Activated CD4-positive, CD25-positive, alpha-beta regulatory T cell treated with anti-CD3 and anti-CD28 coated beads, Interleukin-2, amount 50 U/mL, for 24 hours (primary cell): ENCODE results near the gene CCL2.

Experiments used
- ATAC-seq, 2 donors: fragments of 150-1000 bp; cut with Tn5 transposase; one replicate each; pipeline ENCODE4 v1.10.0; 2021; ENCODE audit warnings: mild to moderate bottlenecking in 1 of 2, moderate library complexity in 1 of 2

Gene CCL2

GRCh38 chr17:34242587-34243363 is 12.3 kb upstream of the CCL2 start:
- no peak for ATAC-seq

DNA sequence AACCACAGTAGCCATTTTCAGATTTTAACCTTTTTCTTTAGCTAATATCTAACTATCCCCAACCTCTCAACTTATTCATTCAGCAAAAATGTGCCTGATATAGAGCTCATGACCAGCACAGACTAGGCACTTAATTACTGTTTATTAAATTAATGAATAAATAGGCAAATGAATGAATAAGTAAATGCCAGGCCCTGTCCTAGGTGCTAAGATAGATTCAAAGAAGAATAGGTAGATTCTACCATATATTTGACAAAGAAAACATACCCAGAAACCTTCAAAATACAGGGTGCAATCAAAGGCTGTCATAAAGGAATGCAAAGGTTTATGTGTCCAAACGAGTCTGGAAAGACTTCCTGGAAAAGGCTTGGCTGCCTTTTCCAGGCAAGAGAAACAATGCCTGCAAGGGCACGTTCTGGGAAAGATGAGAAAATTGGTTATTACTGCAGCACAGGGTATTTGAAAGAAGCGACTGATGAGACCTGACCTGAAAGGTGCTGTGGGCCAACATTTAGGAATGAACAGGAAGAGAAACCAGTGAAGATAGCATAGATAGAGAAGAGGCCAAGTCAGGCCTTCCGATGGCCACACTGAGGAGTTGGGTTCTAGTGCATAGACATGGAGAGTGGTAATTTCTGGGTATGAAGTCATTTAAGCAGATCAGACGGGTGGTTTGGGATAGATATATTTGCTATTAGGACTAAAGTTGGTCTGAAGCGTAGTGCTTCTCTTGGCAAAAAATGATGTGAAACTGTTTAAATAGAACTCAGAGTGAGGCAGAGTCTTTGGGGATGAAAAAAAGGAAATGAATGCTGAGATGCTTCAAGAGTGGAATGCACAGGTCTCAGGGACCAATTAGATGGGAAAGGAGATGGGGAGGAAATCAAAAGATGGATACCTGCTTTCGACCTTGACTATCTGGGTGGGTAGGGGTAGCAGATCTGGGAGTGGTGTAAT is 11.4 kb upstream of the CCL2 start:
- no peak for ATAC-seq

GRCh38 chr17:34245351-34245905 is 9.7 kb upstream of the CCL2 start:
- no peak for ATAC-seq

GRCh38 chr17:34246446-34246845 is 8.6 kb upstream of the CCL2 start:
- no peak for ATAC-seq

DNA sequence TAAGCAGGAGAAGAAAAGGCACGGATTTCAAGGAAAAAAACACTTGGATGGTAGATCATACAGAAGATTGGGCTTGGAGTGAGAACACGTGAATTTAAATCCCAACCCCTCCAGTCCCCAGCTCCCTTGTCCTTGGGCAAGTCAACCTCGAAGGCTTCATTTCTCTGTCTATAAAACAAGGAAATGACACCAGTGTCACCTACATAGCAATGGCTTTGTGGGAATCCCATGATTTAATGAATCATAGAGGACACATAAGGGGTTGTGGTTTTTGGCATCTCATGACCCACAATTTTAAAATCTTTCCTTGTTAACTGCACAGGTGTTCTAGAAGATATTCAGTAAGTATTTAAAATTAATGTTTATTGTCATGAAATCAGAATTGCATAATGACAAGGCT is 8.2 kb upstream of the CCL2 start:
- ATAC-seq = no peak

DNA sequence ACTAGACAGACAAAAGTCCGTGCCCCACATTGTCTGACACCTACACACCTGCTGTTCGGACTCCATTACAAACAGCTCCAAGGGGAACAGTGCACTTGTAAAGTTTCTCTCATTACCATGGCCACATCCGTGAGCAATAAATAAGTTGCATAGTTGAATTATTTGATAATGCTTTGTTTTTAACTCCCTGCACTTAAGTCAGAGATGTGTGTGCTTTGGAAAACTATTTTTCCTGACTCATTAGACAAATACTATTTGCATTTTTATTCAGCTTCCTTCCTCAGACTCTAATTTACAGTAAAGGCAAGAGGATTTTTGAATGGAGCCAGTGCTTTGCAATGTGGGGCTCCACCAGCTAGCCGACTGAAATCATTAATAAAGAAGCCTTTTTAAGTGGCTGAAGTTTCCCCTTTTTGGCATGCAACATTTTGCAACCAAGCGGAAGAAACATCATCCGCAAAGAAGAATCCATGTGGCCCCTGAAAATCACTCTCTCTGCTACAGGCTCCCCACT is 6.5 kb upstream of the CCL2 start:
- no peak for ATAC-seq

DNA sequence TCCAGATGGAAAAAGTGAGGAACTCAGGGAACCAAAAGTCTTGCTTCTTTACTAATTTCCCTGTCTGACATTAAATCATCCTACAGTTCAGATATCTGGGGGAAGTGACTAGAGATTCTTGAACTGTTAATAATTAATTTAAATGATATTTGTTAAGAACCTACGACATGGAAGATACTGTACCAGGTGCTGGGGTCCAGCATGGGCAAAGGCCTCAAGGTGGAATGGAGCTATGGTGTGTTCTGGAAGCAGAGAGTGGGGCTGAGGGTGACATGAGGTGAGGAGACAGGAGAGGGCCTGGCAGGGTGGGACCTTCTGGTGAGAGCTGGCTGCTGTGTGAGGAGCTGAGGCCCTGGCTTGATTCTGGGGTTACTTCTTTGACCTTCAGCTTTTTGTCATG is 6.0 kb upstream of the CCL2 start:
- ATAC-seq = no peak

GRCh38 chr17:34249478-34249877 is 5.6 kb upstream of the CCL2 start:
- no peak for ATAC-seq

DNA sequence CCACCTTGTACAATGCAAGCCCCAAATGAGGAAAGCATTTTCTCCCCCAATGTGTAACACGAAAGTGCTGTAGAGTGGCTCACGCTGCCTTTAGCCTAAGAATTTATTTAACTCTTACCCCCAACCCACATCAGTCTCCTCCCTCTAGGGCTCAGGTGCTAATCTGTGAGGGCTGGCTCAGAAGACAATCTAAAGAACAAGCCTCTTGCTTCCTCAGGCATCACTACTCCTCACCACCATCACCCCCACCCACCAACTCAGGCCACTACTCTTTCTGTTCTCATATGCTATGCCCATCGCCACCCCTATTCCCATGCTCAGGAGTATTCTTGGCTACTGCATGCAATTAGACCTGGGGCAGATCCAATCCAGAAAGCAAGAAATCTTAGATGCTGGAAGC is 3.9 kb upstream of the CCL2 start:
- no peak for ATAC-seq

DNA sequence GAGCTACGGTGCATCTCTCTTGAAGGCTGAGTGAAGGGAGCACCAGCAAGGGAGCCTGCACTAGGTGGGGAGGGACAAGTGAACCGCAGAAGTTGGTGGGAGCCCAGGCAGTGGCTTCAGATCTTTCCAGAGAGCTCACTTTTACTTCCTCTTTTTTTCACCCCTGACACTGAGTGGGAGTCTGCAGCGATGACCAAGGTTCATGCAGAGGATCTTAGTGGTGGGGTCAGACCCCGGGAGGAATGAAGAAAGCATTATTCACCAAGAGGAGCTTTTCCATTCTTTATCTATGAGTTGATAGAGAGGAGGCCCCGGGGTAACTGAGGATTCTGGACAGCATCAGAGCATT is 3.0 kb upstream of the CCL2 start:
- peak in 1 of 2 donors; percentile 13 for ATAC-seq

- peak in 1 of 2 donors; percentile 22 for ATAC-seq
Measured at GRCh38 chr17:34252444-34253138, 2.5 kb upstream of the CCL2 start.

DNA sequence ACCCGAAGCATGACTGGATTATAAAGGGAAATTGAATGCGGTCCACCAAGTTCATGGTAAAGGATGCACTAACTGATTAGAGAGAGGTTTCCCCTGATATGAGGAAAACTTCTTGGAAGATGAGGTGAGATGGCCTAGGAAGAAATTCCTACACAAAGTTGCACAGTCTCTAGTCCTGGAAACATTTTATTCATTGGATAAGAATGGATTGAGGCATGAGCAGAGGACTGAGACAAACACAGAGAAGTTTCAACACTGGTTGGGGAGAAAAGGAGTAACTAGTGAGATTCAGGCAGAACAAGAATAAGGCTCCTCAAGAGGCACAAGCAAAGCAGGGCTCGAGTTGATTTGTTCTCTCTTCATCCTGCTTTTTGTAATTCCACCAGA is 2.0 kb upstream of the CCL2 start:
- no peak for ATAC-seq

DNA sequence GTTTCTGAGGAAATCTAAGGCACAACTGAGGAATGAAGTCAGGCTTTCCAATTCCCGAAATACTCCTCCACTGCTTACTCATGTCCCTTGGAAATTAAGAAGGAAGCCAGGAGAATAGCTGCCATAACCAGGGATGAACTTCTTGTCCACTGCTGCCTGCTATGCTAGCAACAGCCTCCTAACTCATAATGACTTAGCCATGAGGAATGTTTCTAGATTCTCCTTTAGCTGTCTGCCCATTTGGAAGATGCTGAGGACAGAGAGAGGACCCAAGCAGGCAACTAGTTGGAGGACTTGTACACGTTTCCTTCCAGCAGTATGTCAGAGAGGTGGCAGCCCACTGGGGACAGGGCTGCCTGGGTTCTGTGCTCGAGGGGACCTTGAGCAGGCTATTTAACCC is 939 bp upstream of the CCL2 start:
- no peak for ATAC-seq

DNA sequence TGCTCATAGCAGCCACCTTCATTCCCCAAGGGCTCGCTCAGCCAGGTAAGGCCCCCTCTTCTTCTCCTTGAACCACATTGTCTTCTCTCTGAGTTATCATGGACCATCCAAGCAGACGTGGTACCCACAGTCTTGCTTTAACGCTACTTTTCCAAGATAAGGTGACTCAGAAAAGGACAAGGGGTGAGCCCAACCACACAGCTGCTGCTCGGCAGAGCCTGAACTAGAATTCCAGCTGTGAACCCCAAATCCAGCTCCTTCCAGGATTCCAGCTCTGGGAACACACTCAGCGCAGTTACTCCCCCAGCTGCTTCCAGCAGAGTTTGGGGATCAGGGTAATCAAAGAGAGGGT is 272 bp downstream of the CCL2 start:
- ATAC-seq = no peak

DNA sequence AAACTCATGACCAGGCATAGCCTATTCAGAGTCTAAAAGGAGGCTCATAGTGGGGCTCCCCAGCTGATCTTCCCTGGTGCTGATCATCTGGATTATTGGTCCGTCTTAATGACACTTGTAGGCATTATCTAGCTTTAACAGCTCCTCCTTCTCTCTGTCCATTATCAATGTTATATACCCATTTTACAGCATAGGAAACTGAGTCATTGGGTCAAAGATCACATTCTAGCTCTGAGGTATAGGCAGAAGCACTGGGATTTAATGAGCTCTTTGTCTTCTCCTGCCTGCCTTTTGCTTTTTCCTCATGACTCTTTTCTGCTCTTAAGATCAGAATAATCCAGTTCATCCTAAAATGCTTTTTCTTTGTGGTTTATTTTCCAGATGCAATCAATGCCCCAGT is 756 bp downstream of the CCL2 start:
- no peak for ATAC-seq

GRCh38 chr17:34257299-34257985 is 2.4 kb downstream of the CCL2 start:
- ATAC-seq = no peak

DNA sequence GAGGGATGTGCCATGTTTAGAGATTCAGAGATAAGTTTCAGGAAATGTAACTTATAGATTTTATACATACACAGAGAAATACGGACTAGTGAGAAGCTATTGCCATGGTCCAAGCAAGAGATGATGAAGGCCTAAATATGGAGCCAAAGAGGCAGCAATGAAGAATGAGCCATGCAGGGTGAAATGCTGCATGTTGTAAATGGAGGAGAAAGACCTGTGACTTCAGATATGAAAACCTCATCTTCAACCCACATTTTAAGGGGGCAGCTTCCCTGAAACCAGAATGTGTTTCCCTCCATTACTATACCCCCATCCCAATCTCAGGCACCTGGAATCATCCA is 2.9 kb downstream of the CCL2 start:
- no peak for ATAC-seq

DNA sequence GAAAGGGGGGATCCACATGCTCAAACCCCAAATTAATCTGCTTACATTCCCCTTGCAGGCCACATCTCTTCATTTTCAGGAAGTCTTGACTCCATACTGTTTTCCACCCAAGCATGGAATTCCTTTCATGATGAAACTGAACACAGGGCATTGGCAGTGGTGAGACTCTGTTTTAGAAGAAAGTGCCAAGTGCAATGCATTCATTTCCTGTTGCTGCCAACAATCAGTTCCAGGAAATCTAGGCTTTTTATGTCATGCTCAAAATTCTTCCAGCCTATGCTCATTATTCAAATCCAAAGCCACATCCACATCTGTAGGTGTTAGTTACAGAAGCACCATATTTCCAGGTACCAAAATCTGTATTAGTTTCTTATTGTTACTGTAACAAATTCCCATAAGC is 4.1 kb downstream of the CCL2 start:
- ATAC-seq = no peak

- ATAC-seq = no peak
Measured at GRCh38 chr17:34260861-34261260, 5.8 kb downstream of the CCL2 start.

DNA sequence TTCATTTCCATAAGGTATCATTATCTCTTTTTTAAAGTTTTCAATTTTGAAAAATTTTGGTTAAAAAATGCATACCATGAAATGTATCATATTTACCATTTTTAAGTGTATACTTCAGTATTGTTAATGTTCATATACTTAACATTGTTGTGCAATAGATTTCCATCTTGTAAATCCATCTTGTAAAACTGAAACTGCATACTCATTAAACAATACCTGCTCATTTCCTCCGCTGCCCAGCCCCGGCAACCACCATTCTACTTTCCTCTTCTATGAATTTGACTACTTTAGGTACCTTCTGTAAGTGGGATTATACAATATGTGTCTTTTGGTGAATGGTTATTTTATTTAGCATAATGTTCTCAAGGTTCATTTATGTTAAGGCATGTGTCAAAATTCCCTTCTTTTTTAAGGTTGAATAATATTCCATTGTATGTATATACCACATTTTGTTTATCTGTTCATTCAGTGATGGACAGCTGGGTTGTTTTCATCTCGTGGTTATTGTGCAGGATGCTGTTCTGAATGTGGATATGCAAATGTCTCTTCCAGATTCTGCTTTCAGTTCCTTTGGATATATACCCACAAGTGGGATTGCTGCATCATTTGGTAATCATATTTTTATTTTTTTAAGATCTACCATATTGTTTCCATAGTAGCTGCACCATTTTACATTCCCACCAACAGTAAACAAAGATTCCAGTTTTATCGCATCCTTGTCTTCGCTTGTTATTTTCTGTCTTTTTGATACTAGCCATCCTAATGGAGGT is 6.7 kb downstream of the CCL2 start:
- ATAC-seq = peak in 1 of 2 donors; percentile 43

GRCh38 chr17:34265711-34266110 is 10.6 kb downstream of the CCL2 start:
- ATAC-seq = no peak

GRCh38 chr17:34269969-34270368 is 14.9 kb downstream of the CCL2 start, which contains the start of gene CCL7:
Gene CCL7, plus strand, starts transcription at chr17:34270221. Its CDS starts 70 bp downstream, at chr17:34270291.
- no peak for ATAC-seq
